ENCODE measurements around the gene LRP1-AS. TPM values are rescaled to one million over a fixed set of nuclear protein-coding genes. Genes with fewer than 3 reads are reported as not detected.

LRP1-AS gene
- polyA plus RNA-seq, 1 donor (not counting 4 experiments of a cell fraction or from before 2014, with no cell fraction given) = not detected

GRCh38 chr12:57191410-57191809 lies 44.0 kb upstream of the LRP1-AS start:
- Histone ChIP-seq H3K9me3 (ENCODE audit: control insufficient read depth, low read depth, low read length) (no peaks in the 10 kb centered on the region), H3K36me3 (ENCODE audit: control insufficient read depth in 2 of 2, extremely low read depth in 1 of 2, insufficient read depth in 2 of 2, low read length in 2 of 2) (peaks cover 0 to 45% of the 10 kb centered on the region in 2 experiments), H2AFZ (ENCODE audit: control insufficient read depth, low read length) (no peak overlapping the region), H3K4me2 (ENCODE audit: control insufficient read depth, extremely low read depth, insufficient read depth, low read depth, low read length) (no peak overlapping the region), H4K20me1 (ENCODE audit: control insufficient read depth, extremely low read depth, insufficient read depth, low read length) (no peaks in the 10 kb centered on the region), H3K9ac (ENCODE audit: control insufficient read depth, extremely low read depth, insufficient read depth, low read length) (no peak overlapping the region), H3K9me1 (ENCODE audit: control insufficient read depth, extremely low read depth, insufficient read depth, low read length) (no peaks in the 10 kb centered on the region), H3K4me3 (ENCODE audit: control insufficient read depth in 2 of 3, extremely low read depth in 1 of 3, insufficient read depth in 2 of 3, low read depth in 1 of 3, low read length in 3 of 3) (no peak overlapping the region), H3K79me2 (ENCODE audit: control insufficient read depth, insufficient read depth, low read length) (no peaks in the 10 kb centered on the region), H3K27ac (ENCODE audit: control insufficient read depth, insufficient read depth, low read length) (no peak overlapping the region), H3K27me3 (ENCODE audit: control insufficient read depth, extremely low read depth, insufficient read depth, low read length) (no peaks in the 10 kb centered on the region), H3K4me1 (ENCODE audit: control insufficient read depth, extremely low read depth, insufficient read depth, low read length) (no peaks in the 10 kb centered on the region)
- DNase-seq (ENCODE audit: low read depth, low spot score) (no peak), FAIRE-seq (no peak)
- dilution Hi-C loops (cut with MboI; ENCODE audit: extremely low pct_ligation_motif_present, low sequenced_read_pairs) = no loop called here
- TF ChIP-seq CTCF (optimal IDR thresholded peaks at IDR 0.05 in 1 of 3, IDR thresholded peaks at IDR 0.05 in 1 of 3, conservative IDR thresholded peaks at IDR 0.05 in 1 of 3; ENCODE audit: extremely low read depth in 1 of 3, insufficient read depth in 2 of 3, low read length in 3 of 3) (no peak), EZH2 (IDR thresholded peaks at IDR 0.05; ENCODE audit: low read length) (no peak)

DNA sequence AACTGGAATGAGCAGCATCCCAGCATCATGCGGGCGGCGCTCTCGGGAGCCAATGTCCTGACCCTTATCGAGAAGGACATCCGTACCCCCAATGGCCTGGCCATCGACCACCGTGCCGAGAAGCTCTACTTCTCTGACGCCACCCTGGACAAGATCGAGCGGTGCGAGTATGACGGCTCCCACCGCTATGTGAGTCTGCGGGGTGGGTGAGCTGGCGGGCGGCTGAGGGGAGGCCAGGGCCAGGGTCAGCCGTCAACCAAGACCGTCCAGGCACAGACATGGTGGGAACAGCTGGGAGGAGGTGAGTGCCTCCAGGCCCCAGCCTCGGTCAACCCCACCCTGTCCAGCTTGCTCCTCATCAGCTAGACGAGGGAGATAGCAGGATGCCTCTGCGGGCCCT lies 43.4 kb upstream of the LRP1-AS start:
- no peaks in the 10 kb centered on the region for H3K9me3 ChIP-seq (ENCODE audit: control insufficient read depth, low read depth, low read length)
- H2AFZ ChIP-seq (ENCODE audit: control insufficient read depth, low read length) = no peak overlapping the region
- dilution Hi-C loops (cut with MboI; ENCODE audit: extremely low pct_ligation_motif_present, low sequenced_read_pairs) = no loop called here
- no peak overlapping the region for H3K4me2 ChIP-seq (ENCODE audit: control insufficient read depth, extremely low read depth, insufficient read depth, low read depth, low read length)
- TF ChIP-seq EZH2 (IDR thresholded peaks at IDR 0.05; ENCODE audit: low read length) (no peak), CTCF (optimal IDR thresholded peaks at IDR 0.05 in 1 of 3, IDR thresholded peaks at IDR 0.05 in 1 of 3, conservative IDR thresholded peaks at IDR 0.05 in 1 of 3; ENCODE audit: extremely low read depth in 1 of 3, insufficient read depth in 2 of 3, low read length in 3 of 3) (no peak)
- H3K9ac ChIP-seq (ENCODE audit: control insufficient read depth, extremely low read depth, insufficient read depth, low read length) = no peak overlapping the region
- no peak overlapping the region for H3K27ac ChIP-seq (ENCODE audit: control insufficient read depth, insufficient read depth, low read length)
- peaks cover 0 to 41% of the 10 kb centered on the region in 2 experiments for H3K36me3 ChIP-seq (ENCODE audit: control insufficient read depth in 2 of 2, extremely low read depth in 1 of 2, insufficient read depth in 2 of 2, low read length in 2 of 2)
- no peak for FAIRE-seq
- DNase-seq (ENCODE audit: low read depth, low spot score) = no peak
- no peaks in the 10 kb centered on the region for H3K27me3 ChIP-seq (ENCODE audit: control insufficient read depth, extremely low read depth, insufficient read depth, low read length)
- H3K4me3 ChIP-seq (ENCODE audit: control insufficient read depth in 2 of 3, extremely low read depth in 1 of 3, insufficient read depth in 2 of 3, low read depth in 1 of 3, low read length in 3 of 3) = no peak overlapping the region
- no peaks in the 10 kb centered on the region for H3K79me2 ChIP-seq (ENCODE audit: control insufficient read depth, insufficient read depth, low read length)
- no peaks in the 10 kb centered on the region for H3K9me1 ChIP-seq (ENCODE audit: control insufficient read depth, extremely low read depth, insufficient read depth, low read length)
- H4K20me1 ChIP-seq (ENCODE audit: control insufficient read depth, extremely low read depth, insufficient read depth, low read length) = no peaks in the 10 kb centered on the region
- no peaks in the 10 kb centered on the region for H3K4me1 ChIP-seq (ENCODE audit: control insufficient read depth, extremely low read depth, insufficient read depth, low read length)

Measured in keratinocyte (primary cell).